HL-60 (cell line): ENCODE results near the gene REEP5.

ENCODE experiments used
- DNase-seq, 2 experiments: peaks; one replicate each; pipeline ENCODE4 v3.0.0-alpha.2; 2010 to 2020; ENCODE audit warnings: low read depth in 1 of 2, low spot score in 1 of 2
- H3K27ac ChIP-seq: fragments of 250-450 bp; sonication (Bioruptor Pico); replicated peaks from 2 replicates; pipeline ENCODE4 v1.5.1; 2020; ENCODE audit warnings: mild to moderate bottlenecking, moderate library complexity
- H3K27me3 ChIP-seq: fragments of 250-450 bp; sonication (Bioruptor Pico); 2 replicates; pipeline ENCODE4 v1.5.1; 2021; ENCODE audit warnings: mild to moderate bottlenecking, moderate library complexity; ENCODE audit not compliant: insufficient read depth, poor library complexity, severe bottlenecking
- H3K4me3 ChIP-seq: replicated peaks from 2 replicates; pipeline ENCODE4 v1.5.1; 2011; ENCODE audit warnings: mild to moderate bottlenecking, control low read depth, low read length; ENCODE audit not compliant: insufficient read depth
- CTCF ChIP-seq: IDR thresholded peaks from one replicate; pipeline ENCODE4 v1.5.1; 2011; ENCODE audit warnings: low read length, control low read depth, inconsistent platforms; ENCODE audit not compliant: insufficient read depth
- GABPA ChIP-seq: IDR thresholded peaks from 2 replicates; pipeline ENCODE4 v1.6.1; 2012; ENCODE audit warnings: low read depth
- POLR2AphosphoS5 ChIP-seq: IDR thresholded peaks from 2 replicates; pipeline ENCODE4 v1.6.1; 2012; ENCODE audit warnings: low read depth
- REST ChIP-seq: IDR thresholded peaks from 2 replicates; pipeline ENCODE4 v1.6.1; 2012; ENCODE audit warnings: low read depth; ENCODE audit not compliant: insufficient replicate concordance
- SPI1 ChIP-seq: IDR thresholded peaks from 2 replicates; pipeline ENCODE4 v1.6.1; 2012; ENCODE audit warnings: low read depth, mild to moderate bottlenecking, borderline replicate concordance

Gene REEP5

GRCh38 chr5:112951124-112951702, 29.2 kb upstream of the REEP5 start:
- Histone ChIP-seq H3K27me3 (no peaks in the 10 kb centered on the region), H3K4me3 (no peak overlapping the region), H3K27ac (no peak overlapping the region)
- no peak for TF ChIP-seq GABPA
- TF ChIP-seq REST = no peak
- no peak for TF ChIP-seq SPI1
- TF ChIP-seq CTCF = no peak
- TF ChIP-seq POLR2AphosphoS5 = no peak
- no peak for DNase-seq

GRCh38 chr5:112948458-112948857, 26.4 kb upstream of the REEP5 start:
- TF ChIP-seq SPI1 = no peak
- TF ChIP-seq CTCF = no peak
- TF ChIP-seq REST = no peak
- no peak for TF ChIP-seq POLR2AphosphoS5
- TF ChIP-seq GABPA = no peak
- no peak overlapping the region for H3K4me3 ChIP-seq
- H3K27me3 ChIP-seq = no peaks in the 10 kb centered on the region
- no peak for DNase-seq
- no peak overlapping the region for H3K27ac ChIP-seq

GRCh38 chr5:112940670-112941069, 18.6 kb upstream of the REEP5 start:
- H3K4me3 ChIP-seq = no peak overlapping the region
- H3K27me3 ChIP-seq = no peaks in the 10 kb centered on the region
- DNase-seq = no peak
- TF ChIP-seq POLR2AphosphoS5 (no peak), SPI1 (no peak), REST (no peak), GABPA (no peak), CTCF (no peak)
- no peak overlapping the region for H3K27ac ChIP-seq
